ENCODE measurements around the gene ELMOD1. TPM values are rescaled to one million over a fixed set of nuclear protein-coding genes. Genes with fewer than 3 reads are reported as not detected.
A peak's percentile ranks its signal among the peaks of the same experiment; 100 is the strongest.

ELMOD1 gene
- total and polyA plus RNA-seq, 2 of the 4 experiments (the other 2 are of a cell fraction): 0.18 to 0.29 TPM

DNA sequence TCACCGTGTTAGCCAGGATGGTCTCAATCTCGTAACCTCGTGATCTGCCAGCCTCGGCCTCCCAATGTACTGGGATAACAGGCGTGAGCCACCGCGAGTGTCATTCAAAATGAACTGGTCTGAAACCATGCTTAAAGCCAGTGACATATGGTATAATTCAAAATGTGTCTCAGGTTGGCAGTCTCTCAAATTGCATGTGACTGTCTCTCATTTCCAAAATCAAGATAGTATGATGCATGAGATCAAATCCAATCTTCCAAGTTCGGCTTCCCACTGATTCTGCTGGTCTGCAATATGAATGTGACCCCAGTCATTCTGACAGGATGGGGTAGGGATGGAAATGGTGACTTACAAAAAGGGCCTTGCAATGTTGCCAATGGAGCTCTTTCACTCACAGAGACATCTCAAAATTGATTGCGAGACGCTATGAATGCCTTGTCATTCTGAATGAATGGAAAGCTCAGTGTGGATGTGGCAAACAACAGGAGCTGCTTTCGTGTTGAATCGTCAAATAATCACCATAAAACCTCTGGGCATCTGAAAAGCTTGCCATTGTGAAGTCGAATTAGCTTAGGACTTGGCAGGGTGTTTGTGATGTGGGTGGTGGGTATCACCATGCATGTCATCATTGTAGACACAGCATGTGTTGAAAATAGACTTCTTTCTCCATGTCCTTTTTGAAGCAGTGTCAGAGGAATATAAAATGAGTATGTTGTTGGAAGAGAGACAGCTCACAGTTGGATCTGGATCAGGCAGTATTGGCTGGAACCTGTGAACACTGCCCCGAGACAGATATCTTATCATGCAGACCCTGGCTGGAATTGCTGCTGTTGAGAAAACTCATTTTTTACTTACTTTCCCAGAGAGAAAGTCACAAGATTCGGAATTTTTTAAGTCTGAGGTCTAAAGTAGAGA lies 108.7 kb downstream of the ELMOD1 start:
- Histone ChIP-seq H3K27ac (ENCODE audit: insufficient read depth, low read length) (no peak overlapping the region), H2AFZ (replicated peaks; ENCODE audit: low read length, poor library complexity) (no peak overlapping the region), H3K9ac (ENCODE audit: low read depth, low read length) (no peak overlapping the region), H3K4me2 (ENCODE audit: low read depth, low read length) (no peak overlapping the region), H2AK5ac (ENCODE audit: low read depth, low read length) (no peak overlapping the region), H3K79me1 (ENCODE audit: low read depth in 1 of 2, low read length in 2 of 2) (no peaks in the 10 kb centered on the region), H3K4me1 (ENCODE audit: control insufficient read depth, insufficient read depth, low read length) (peaks cover 11% of the 10 kb centered on the region), H2BK120ac (ENCODE audit: low read depth, low read length) (0 out of 2 replicates have a peak overlapping the region, but pooled peaks have one; percentile 23), H3K9me1 (ENCODE audit: insufficient read depth, low read length) (no peaks in the 10 kb centered on the region), H4K20me1 (ENCODE audit: insufficient read depth, low read length) (no peaks in the 10 kb centered on the region), H4K5ac (ENCODE audit: low read depth, low read length) (no peak overlapping the region; the same call in 1 of the 2 replicates), H3K27me3 (ENCODE audit: control insufficient read depth, insufficient read depth, low read length) (no peaks in the 10 kb centered on the region), H4K8ac (ENCODE audit: low read depth in 2 of 2, low read length in 2 of 2) (no peak overlapping the region), H3K9me3 (ENCODE audit: control insufficient read depth, insufficient read depth, low read length) (no peaks in the 10 kb centered on the region), H3K36me3 (ENCODE audit: control insufficient read depth, insufficient read depth, low read length) (no peaks in the 10 kb centered on the region), H3K56ac (ENCODE audit: extremely low read depth, insufficient read depth, low read length) (no peak overlapping the region), H2BK15ac (ENCODE audit: low read depth, low read length) (peak overlapping the region; percentile 23; the same call in 1 of the 3 replicates), H4K91ac (ENCODE audit: insufficient read depth, low read depth, low read length) (no peak overlapping the region), H2AK9ac (replicated peaks; ENCODE audit: low read depth, low read length, poor library complexity) (no peak overlapping the region), H2BK20ac (ENCODE audit: low read depth, low read length) (no peak overlapping the region), H2BK5ac (ENCODE audit: low read depth, low read length, poor library complexity, severe bottlenecking) (no peak overlapping the region), H3K14ac (replicated peaks; ENCODE audit: low read depth, low read length) (no peak overlapping the region), H3K4ac (ENCODE audit: low read depth, low read length) (no peak overlapping the region), H3K18ac (ENCODE audit: low read depth, low read length) (no peak overlapping the region; the same call in 1 of the 2 replicates), H3K4me3 (ENCODE audit: insufficient read depth, low read depth, low read length) (no peak overlapping the region), H3K23ac (ENCODE audit: low read depth, low read length) (no peak overlapping the region)
- DNase-seq (no peak), ATAC-seq (ENCODE audit: low read depth) (no peak)
- in situ Hi-C loops (cut with MboI; ENCODE audit: low sequenced_read_pairs) (no loop called here), intact Hi-C loops (cut with micrococcal nuclease) (no loop called here), dilution Hi-C loops (cut with HindIII; ENCODE audit: low sequenced_read_pairs, unreplicated experiment) (no loop called here)
- WGBS, 2 experiments (ENCODE audit: extremely low coverage in 2 of 2, insufficient read length in 1 of 2): 100% methylated on average over 1 of the region's 15 CpGs; no CpG with 5 or more reads in 1 of the 2 experiments
- CTCF ChIA-PET: interaction anchor here (0.7 kb wide), 1 partner anchor 71 kb away, joined by 3 read pairs; no protein-coding TSS in a partner anchor
- POLR2A ChIA-PET (ENCODE audit: unreplicated experiment): no interaction called here
- no TSS peak for BruUV-seq (replicated peaks)
- TF ChIP-seq FOS (IDR thresholded peaks at IDR 0.05; ENCODE audit: low read depth, low read length): no peak
- no peak for TF ChIP-seq CHD1 (IDR thresholded peaks at IDR 0.05; ENCODE audit: low read depth, low read length)
- TF ChIP-seq MAFK (IDR thresholded peaks at IDR 0.05; ENCODE audit: low read depth, low read length): no peak
- TF ChIP-seq, protein P1, sequence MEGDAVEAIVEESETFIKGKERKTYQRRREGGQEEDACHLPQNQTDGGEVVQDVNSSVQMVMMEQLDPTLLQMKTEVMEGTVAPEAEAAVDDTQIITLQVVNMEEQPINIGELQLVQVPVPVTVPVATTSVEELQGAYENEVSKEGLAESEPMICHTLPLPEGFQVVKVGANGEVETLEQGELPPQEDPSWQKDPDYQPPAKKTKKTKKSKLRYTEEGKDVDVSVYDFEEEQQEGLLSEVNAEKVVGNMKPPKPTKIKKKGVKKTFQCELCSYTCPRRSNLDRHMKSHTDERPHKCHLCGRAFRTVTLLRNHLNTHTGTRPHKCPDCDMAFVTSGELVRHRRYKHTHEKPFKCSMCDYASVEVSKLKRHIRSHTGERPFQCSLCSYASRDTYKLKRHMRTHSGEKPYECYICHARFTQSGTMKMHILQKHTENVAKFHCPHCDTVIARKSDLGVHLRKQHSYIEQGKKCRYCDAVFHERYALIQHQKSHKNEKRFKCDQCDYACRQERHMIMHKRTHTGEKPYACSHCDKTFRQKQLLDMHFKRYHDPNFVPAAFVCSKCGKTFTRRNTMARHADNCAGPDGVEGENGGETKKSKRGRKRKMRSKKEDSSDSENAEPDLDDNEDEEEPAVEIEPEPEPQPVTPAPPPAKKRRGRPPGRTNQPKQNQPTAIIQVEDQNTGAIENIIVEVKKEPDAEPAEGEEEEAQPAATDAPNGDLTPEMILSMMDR (conservative IDR thresholded peaks at IDR 0.05; ENCODE audit: low read depth, low read length): no peak
- TF ChIP-seq, protein P2, sequence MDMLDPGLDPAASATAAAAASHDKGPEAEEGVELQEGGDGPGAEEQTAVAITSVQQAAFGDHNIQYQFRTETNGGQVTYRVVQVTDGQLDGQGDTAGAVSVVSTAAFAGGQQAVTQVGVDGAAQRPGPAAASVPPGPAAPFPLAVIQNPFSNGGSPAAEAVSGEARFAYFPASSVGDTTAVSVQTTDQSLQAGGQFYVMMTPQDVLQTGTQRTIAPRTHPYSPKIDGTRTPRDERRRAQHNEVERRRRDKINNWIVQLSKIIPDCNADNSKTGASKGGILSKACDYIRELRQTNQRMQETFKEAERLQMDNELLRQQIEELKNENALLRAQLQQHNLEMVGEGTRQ (IDR thresholded peaks at IDR 0.05; ENCODE audit: low read depth, low read length): no peak
- TF ChIP-seq, protein P3, sequence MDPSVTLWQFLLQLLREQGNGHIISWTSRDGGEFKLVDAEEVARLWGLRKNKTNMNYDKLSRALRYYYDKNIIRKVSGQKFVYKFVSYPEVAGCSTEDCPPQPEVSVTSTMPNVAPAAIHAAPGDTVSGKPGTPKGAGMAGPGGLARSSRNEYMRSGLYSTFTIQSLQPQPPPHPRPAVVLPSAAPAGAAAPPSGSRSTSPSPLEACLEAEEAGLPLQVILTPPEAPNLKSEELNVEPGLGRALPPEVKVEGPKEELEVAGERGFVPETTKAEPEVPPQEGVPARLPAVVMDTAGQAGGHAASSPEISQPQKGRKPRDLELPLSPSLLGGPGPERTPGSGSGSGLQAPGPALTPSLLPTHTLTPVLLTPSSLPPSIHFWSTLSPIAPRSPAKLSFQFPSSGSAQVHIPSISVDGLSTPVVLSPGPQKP (IDR thresholded peaks at IDR 0.05; ENCODE audit: borderline replicate concordance, low read depth, low read length): no peak
- no peak for TF ChIP-seq SMC3 (IDR thresholded peaks at IDR 0.05; ENCODE audit: low read depth, low read length)
- TF ChIP-seq RAD21 (IDR thresholded peaks at IDR 0.05; ENCODE audit: low read length): no peak
- TF ChIP-seq CEBPB (IDR thresholded peaks at IDR 0.05; ENCODE audit: low read depth, low read length): no peak
- no peak for TF ChIP-seq RFX5 (IDR thresholded peaks at IDR 0.05; ENCODE audit: low read depth, low read length)
- TF ChIP-seq RCOR1 (IDR thresholded peaks at IDR 0.05; ENCODE audit: insufficient replicate concordance, low read length): no peak
- no peak for TF ChIP-seq BHLHE40 (IDR thresholded peaks at IDR 0.05; ENCODE audit: low read depth, low read length)
- no peak for TF ChIP-seq MXI1 (IDR thresholded peaks at IDR 0.05; ENCODE audit: borderline replicate concordance, low read depth, low read length)
- TF ChIP-seq NFE2L2 (IDR thresholded peaks at IDR 0.05; ENCODE audit: low read depth, low read length): no peak
- TF ChIP-seq POLR2A (IDR thresholded peaks at IDR 0.05; ENCODE audit: low read depth, low read length): no peak
